K562 (cell line): Measurements from ENCODE around the gene PEAR1. TPM values are rescaled to one million over a fixed set of nuclear protein-coding genes. Genes with fewer than 3 reads are reported as not detected.

Experiments
- ATAC-seq: fragments of 200-7000 bp; cut with Tn5 transposase; 3 replicates; pipeline ENCODE4 v1.9.1; 2020; ENCODE audit warnings: moderate library complexity
- BruUV-seq: library from RNA; stranded (reverse); fragments of 400-500 nt; replicated peaks from 2 replicates; lab custom pipeline; 2021; lab: Mats Ljungman, UMichigan
- CTCF ChIA-PET: fragments of 300-600 bp; formaldehyde crosslinking; extraction: SDS; loops from one replicate; lab custom pipeline; 2021; ENCODE audit warnings: low intra/inter-chr PET ratio; lab: Yijun Ruan, JAX
- POLR2A ChIA-PET: fragments of 300-600, 350-650 bp; sonication (Branson Sonifier 250); formaldehyde crosslinking; extraction: SDS; loops from one replicate; lab custom pipeline; 2021; ENCODE audit warnings: antibody characterized with exemption, inconsistent platforms; lab: Yijun Ruan, JAX
- DNase-seq, 4 experiments: peaks; one replicate each; pipeline versions ENCODE4 v3.0.0 to v3.0.0-alpha.2; 2011 to 2018; ENCODE audit warnings: low spot score in 3 of 4, mixed read lengths in 3 of 4; ENCODE audit errors: extremely low read depth in 1 of 4
- FAIRE-seq: peaks from 2 replicates; lab custom pipeline; 2011; peaks lifted over from hg19 to GRCh38; lab: Jason Lieb, UNC
- H2AFZ ChIP-seq: 2 replicates; pipeline ENCODE4 v1.6.0; 2011; ENCODE audit warnings: low read depth, low read length, control low read depth, inconsistent platforms
- H3K27ac ChIP-seq: fragments of 200-600 bp; 3 replicates; pipeline ENCODE4 v1.8.0; 2011; ENCODE audit warnings: low read depth, mild to moderate bottlenecking, control low read depth, inconsistent platforms, low read length, moderate library complexity, mixed read lengths; ENCODE audit errors: extremely low read depth
- H3K27me3 ChIP-seq, 2 experiments: fragments of 300-600 bp in 1 of 2; 2 replicates in 1 of 2; 3 replicates in 1 of 2; pipeline versions ENCODE4 v1.6.0 to v1.8.0; 2011; ENCODE audit warnings: inconsistent platforms in 2 of 2, low read length in 2 of 2, mild to moderate bottlenecking in 1 of 2, mixed read lengths in 1 of 2, moderate library complexity in 1 of 2; ENCODE audit not compliant: control insufficient read depth in 2 of 2, insufficient read depth in 2 of 2
- H3K36me3 ChIP-seq: fragments of 300-600 bp; 3 replicates; pipeline ENCODE4 v1.8.0; 2011; ENCODE audit warnings: mild to moderate bottlenecking, low read length, inconsistent platforms; ENCODE audit not compliant: control insufficient read depth, insufficient read depth
- H3K4me1 ChIP-seq, 2 experiments: fragments of 200-600 bp in 1 of 2; replicated peaks in 1 of 2; 2 replicates in 1 of 2; 3 replicates in 1 of 2; pipeline versions ENCODE4 v1.5.1 to v1.8.0; 2011; ENCODE audit warnings: inconsistent platforms in 2 of 2, low read length in 2 of 2, mild to moderate bottlenecking in 1 of 2, mixed read lengths in 1 of 2, moderate library complexity in 1 of 2; ENCODE audit not compliant: control insufficient read depth in 2 of 2, insufficient read depth in 2 of 2
- H3K4me2 ChIP-seq: 2 replicates; pipeline ENCODE4 v1.6.1; 2011; ENCODE audit warnings: low read length, control low read depth, inconsistent platforms, mixed read lengths; ENCODE audit not compliant: insufficient read depth
- H3K4me3 ChIP-seq: fragments of 200-600 bp; sonication (generic), shearing (Covaris generic); 2 replicates; pipeline ENCODE4 v1.5.1; 2016; ENCODE audit warnings: control low read depth, inconsistent platforms
- H3K79me2 ChIP-seq: fragments of 200-600 bp; 3 replicates; pipeline ENCODE4 v1.8.0; 2011; ENCODE audit warnings: low read length, inconsistent platforms; ENCODE audit not compliant: control insufficient read depth, insufficient read depth
- H3K9ac ChIP-seq, 2 experiments: 2 replicates each; pipeline versions ENCODE4 v1.6.0 to v1.6.1; 2011; ENCODE audit warnings: low read depth in 2 of 2, low read length in 2 of 2, control low read depth in 1 of 2, inconsistent platforms in 1 of 2, mild to moderate bottlenecking in 1 of 2, mixed read lengths in 1 of 2; ENCODE audit not compliant: insufficient read depth in 1 of 2
- H3K9me1 ChIP-seq: one replicate; pipeline ENCODE4 v1.6.0; 2011; ENCODE audit warnings: inconsistent platforms, mild to moderate bottlenecking, low read length, moderate library complexity; ENCODE audit not compliant: control insufficient read depth, insufficient read depth
- H3K9me3 ChIP-seq: replicated peaks from 2 replicates; pipeline ENCODE4 v1.5.1; 2011; ENCODE audit warnings: low read depth, low read length, inconsistent platforms; ENCODE audit not compliant: control insufficient read depth, insufficient read depth
- H4K20me1 ChIP-seq: replicated peaks from 2 replicates; pipeline ENCODE4 v1.6.1; 2011; ENCODE audit warnings: low read length, inconsistent platforms, mixed read lengths; ENCODE audit not compliant: control insufficient read depth, insufficient read depth
- CXXC5 ChIP-seq: fragments of 250-450 bp; sonication (Bioruptor Pico); IDR thresholded peaks from 2 replicates; pipeline ENCODE4 v1.8.0; 2022; ENCODE audit warnings: inconsistent platforms, mild to moderate bottlenecking, moderate library complexity
- JUND ChIP-seq, 2 experiments: IDR thresholded peaks; 2 replicates in 1 of 2; 3 replicates in 1 of 2; pipeline ENCODE4 v1.6.1; 2011; ENCODE audit warnings: borderline replicate concordance in 2 of 2, low read depth in 2 of 2, low read length in 2 of 2, improper control_type of control experiment in 1 of 2, missing biosample characterization in 1 of 2, missing genetic modification characterization in 1 of 2, missing genetic modification reagents in 1 of 2
- POLR2AphosphoS5 ChIP-seq: IDR thresholded peaks from 2 replicates; pipeline ENCODE4 v1.6.1; 2011; ENCODE audit warnings: mild to moderate bottlenecking, low read depth, low read length, moderate library complexity; ENCODE audit not compliant: control insufficient read depth, insufficient read depth
- POLR2G ChIP-seq: fragments of 200-400 bp; formaldehyde crosslinking; IDR thresholded peaks from 2 replicates; pipeline ENCODE4 v1.6.1; 2017; ENCODE audit warnings: low read depth, mild to moderate bottlenecking, antibody characterized with exemption, low read length, moderate library complexity
- RB1 ChIP-seq: fragments of 450-650 bp; IDR thresholded peaks from 2 replicates; pipeline ENCODE4 v1.6.1; 2017; ENCODE audit warnings: low read depth, mild to moderate bottlenecking
- RBM39 ChIP-seq: fragments of 200-400 bp; formaldehyde crosslinking; optimal IDR thresholded peaks from 2 replicates; pipeline ENCODE3; 2018; ENCODE audit warnings: low read depth, low read length
- RREB1 ChIP-seq: fragments of 250-450 bp; sonication (Bioruptor Pico); IDR thresholded peaks from 2 replicates; pipeline ENCODE4 v1.4.0; 2020
- TOE1 ChIP-seq, 2 experiments: fragments of 450-650 bp in 1 of 2; sonication (generic) in 1 of 2; formaldehyde crosslinking in 1 of 2; IDR thresholded peaks; 2 replicates each; pipeline versions ENCODE4 v1.7.1 to v1.8.0; 2016 to 2022; ENCODE audit warnings: borderline replicate concordance in 2 of 2, mild to moderate bottlenecking in 2 of 2, antibody characterized with exemption in 1 of 2, inconsistent platforms in 1 of 2, low read depth in 1 of 2, missing genetic modification reagents in 1 of 2, moderate library complexity in 1 of 2
- ZNF133 ChIP-seq: fragments of 250-450 bp; sonication (Bioruptor Pico); IDR thresholded peaks from 2 replicates; pipeline ENCODE4 v1.4.0; 2020; ENCODE audit warnings: mild to moderate bottlenecking
- ZNF212 ChIP-seq: fragments of 450-650 bp; formaldehyde crosslinking; IDR thresholded peaks from 2 replicates; pipeline ENCODE4 v1.4.0; 2020; ENCODE audit warnings: mild to moderate bottlenecking
- ZSCAN29 ChIP-seq: fragments of 450-650 bp; IDR thresholded peaks from 2 replicates; pipeline ENCODE4 v1.6.1; 2017
- WGBS: fragments of 100-300 bp; shearing (Covaris generic); methylation state at CpG from one replicate; pipeline ENCODE4 v1.1.6; 2016; ENCODE audit warnings: low coverage, mixed read lengths; ENCODE audit not compliant: insufficient coverage; ENCODE audit errors: missing lambda C conversion rate; 5-methylcytosine and 5-hydroxymethylcytosine counted together
- in situ Hi-C: fragments of 300-500 bp; cut with MboI; formaldehyde crosslinking; loops from 4 replicates; pipeline ENCODE4 v1.15.0; 2018; ENCODE audit warnings: inconsistent platforms, mixed read lengths
- intact Hi-C: fragments of 100-400 bp; cut with micrococcal nuclease; formaldehyde crosslinking; loops from 2 replicates; pipeline ENCODE4 v1.14.2; 2022
- polyA plus RNA-seq, 8 experiments: library from polyadenylated mRNA; depleted of rRNA in 4 of 8; stranded (reverse) in 5 of 8; unstranded in 3 of 8; fragments of >200 nt; fragmentation: Nextera tagmentation in 2 of 8; fragmentation: Illumina TruSeq in 1 of 8; extraction: Ambion mirVana in 2 of 8; extraction: Trizol in 1 of 8; gene quantifications; 2 replicates each; pipeline versions ENCODE4 v1.2.1 to v1.2.3, GENCODE V29; 2011 to 2014; ENCODE audit warnings: inconsistent platforms in 1 of 8, missing spikeins in 1 of 8
- total RNA-seq, 7 experiments: library from RNA; depleted of rRNA in 6 of 7; stranded (reverse); fragments of >200 nt in 6 of 7; fragmentation: Illumina TruSeq in 2 of 7; extraction: Trizol in 2 of 7; gene quantifications; 2 replicates each; pipeline versions ENCODE4 v1.2.1 to v1.2.3, GENCODE V29; 2011 to 2021; ENCODE audit warnings: low replicate concordance in 1 of 7
- TF ChIP-seq, protein P1 (sequence below): fragments of 450-650 bp; formaldehyde crosslinking; IDR thresholded peaks from 2 replicates; pipeline ENCODE4 v1.4.0; 2020; ENCODE audit warnings: mild to moderate bottlenecking, moderate library complexity

PEAR1 gene
- total and polyA plus RNA-seq, 9 of the 15 experiments (the other 6 are each of a cell fraction or from before 2014, with no cell fraction given): 0.87 to 13.9 (median 6.1) TPM

DNA sequence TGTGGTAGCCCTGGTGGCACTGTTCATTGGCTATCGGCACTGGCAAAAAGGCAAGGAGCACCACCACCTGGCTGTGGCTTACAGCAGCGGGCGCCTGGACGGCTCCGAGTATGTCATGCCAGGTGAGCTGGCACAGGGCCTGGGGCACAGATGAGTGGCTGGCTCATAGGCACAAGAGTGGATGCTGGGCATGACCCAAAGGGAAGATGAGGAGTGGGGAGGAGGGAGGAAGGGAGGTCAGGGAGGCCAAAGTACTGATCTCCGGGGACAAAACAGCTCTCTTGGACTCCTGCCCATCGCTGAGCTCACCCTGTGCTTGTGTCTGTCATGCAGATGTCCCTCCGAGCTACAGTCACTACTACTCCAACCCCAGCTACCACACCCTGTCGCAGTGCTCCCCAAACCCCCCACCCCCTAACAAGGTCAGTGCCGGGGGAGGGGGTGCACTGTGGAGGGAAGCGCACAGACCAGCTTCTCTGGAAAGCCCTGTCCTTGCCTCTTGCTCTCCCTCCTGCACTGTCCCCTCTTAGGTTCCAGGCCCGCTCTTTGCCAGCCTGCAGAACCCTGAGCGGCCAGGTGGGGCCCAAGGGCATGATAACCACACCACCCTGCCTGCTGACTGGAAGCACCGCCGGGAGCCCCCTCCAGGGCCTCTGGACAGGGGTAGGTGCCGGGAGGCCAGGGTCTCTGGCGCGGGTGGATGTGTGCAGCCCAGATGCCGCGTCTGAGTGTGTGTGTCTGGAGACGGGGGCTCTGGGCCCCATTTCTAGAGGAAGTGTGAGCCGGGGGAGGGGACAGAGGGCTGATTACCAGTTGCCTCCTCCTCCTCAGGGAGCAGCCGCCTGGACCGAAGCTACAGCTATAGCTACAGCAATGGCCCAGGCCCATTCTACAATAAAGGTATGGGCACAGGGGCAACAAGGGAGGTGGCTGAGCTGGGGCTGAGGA is 19.6 kb downstream of the PEAR1 start:
- Histone ChIP-seq H3K27ac (peak overlapping the region; percentile 61), H3K27me3 (no peaks in the 10 kb centered on the region), H3K9me1 (no peaks in the 10 kb centered on the region), H3K79me2 (peaks cover 23% of the 10 kb centered on the region), H3K36me3 (peaks cover 6% of the 10 kb centered on the region), H2AFZ (peak overlapping the region; percentile 82), H3K4me2 (peak overlapping the region; percentile 93), H3K9me3 (peaks cover 3% of the 10 kb centered on the region; the same call in 1 of the 2 replicates), H4K20me1 (no peaks in the 10 kb centered on the region), H3K9ac (peak overlapping the region; percentile 80 to 88), H3K4me3 (peak overlapping the region; percentile 50), H3K4me1 (peaks cover 42 to 55% of the 10 kb centered on the region in 2 experiments)
- FAIRE-seq: peak; percentile 84
- WGBS: 12% methylated on average over 21 of the region's 24 CpGs
- BruUV-seq: no TSS peak
- ChIA-PET POLR2A (interaction anchor here (0.5 to 2.0 kb wide), 6 partner anchors 9 to 298 kb away, joined by 3 to 7 read pairs (median 4); partner anchors contain the start of genes ISG20L2 and METTL25B), CTCF (no interaction called here)
- intact Hi-C loops (no loop called here), in situ Hi-C loops (no loop called here)
- peak; percentile 59 to 86 (median 70) for DNase-seq
- ATAC-seq: peak; percentile 70
- 0 out of 2 replicates have a peak, but pooled peaks have one; percentile 18 for TF ChIP-seq RB1
- 0 out of 2 replicates have a peak, but pooled peaks have one; percentile 52 for TF ChIP-seq RREB1 (CRISPR knock-in tag)
- no peak for TF ChIP-seq POLR2AphosphoS5
- TF ChIP-seq, protein P1, sequence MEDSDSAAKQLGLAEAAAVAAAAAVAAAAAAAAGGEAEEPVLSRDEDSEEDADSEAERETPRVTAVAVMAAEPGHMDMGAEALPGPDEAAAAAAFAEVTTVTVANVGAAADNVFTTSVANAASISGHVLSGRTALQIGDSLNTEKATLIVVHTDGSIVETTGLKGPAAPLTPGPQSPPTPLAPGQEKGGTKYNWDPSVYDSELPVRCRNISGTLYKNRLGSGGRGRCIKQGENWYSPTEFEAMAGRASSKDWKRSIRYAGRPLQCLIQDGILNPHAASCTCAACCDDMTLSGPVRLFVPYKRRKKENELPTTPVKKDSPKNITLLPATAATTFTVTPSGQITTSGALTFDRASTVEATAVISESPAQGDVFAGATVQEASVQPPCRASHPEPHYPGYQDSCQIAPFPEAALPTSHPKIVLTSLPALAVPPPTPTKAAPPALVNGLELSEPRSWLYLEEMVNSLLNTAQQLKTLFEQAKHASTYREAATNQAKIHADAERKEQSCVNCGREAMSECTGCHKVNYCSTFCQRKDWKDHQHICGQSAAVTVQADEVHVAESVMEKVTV (CRISPR knock-in tag): no peak
- TF ChIP-seq ZSCAN29: no peak
- TF ChIP-seq TOE1 (IDR thresholded peaks at IDR 0.05; ENCODE audit: borderline replicate concordance): no peak
- no peak for TF ChIP-seq TOE1 (CRISPR knock-in tag; IDR thresholded peaks at IDR 0.05; ENCODE audit: borderline replicate concordance, low read depth)
- no peak for TF ChIP-seq CXXC5 (CRISPR knock-in tag)
- TF ChIP-seq POLR2G: peak; percentile 80
- no peak for TF ChIP-seq RBM39
- TF ChIP-seq JUND (IDR thresholded peaks at IDR 0.05; ENCODE audit: borderline replicate concordance, low read depth, low read length): peak; percentile 89
- TF ChIP-seq JUND (tag; IDR thresholded peaks at IDR 0.05; ENCODE audit: borderline replicate concordance, low read depth, low read length): peak; percentile 87; the same call in 2 of the 3 replicates
- no peak for TF ChIP-seq ZNF212 (CRISPR knock-in tag)
- no peak for TF ChIP-seq ZNF133 (CRISPR knock-in tag)
